HepG2 (cell line): ENCODE data around the gene DMKN. TPM values are rescaled to one million over a fixed set of nuclear protein-coding genes. Genes with fewer than 3 reads are reported as not detected.

Source experiments
- BCL3 ChIP-seq: sonication (generic); formaldehyde crosslinking; IDR thresholded peaks from 2 replicates; pipeline ENCODE4 v1.5.1; 2020; ENCODE audit warnings: mild to moderate bottlenecking, missing genetic modification reagents, moderate library complexity
- BRCA1 ChIP-seq: sonication (generic); formaldehyde crosslinking; IDR thresholded peaks from 2 replicates; pipeline ENCODE4 v1.4.0; 2020; ENCODE audit warnings: missing genetic modification reagents
- NFKBIZ ChIP-seq: IDR thresholded peaks from 2 replicates; pipeline ENCODE4 v1.6.1; 2018; ENCODE audit warnings: missing genetic modification reagents, missing compliant biosample characterization
- PAX8 ChIP-seq: sonication (generic); formaldehyde crosslinking; IDR thresholded peaks from 2 replicates; pipeline ENCODE4 v1.8.0; 2022; ENCODE audit warnings: mild to moderate bottlenecking, missing genetic modification reagents, borderline replicate concordance
- POLR2G ChIP-seq: fragments of 200-400 bp; formaldehyde crosslinking; IDR thresholded peaks from 2 replicates; pipeline ENCODE4 v1.6.1; 2018; ENCODE audit warnings: mild to moderate bottlenecking, low read depth, low read length, moderate library complexity
- RELA ChIP-seq: sonication (generic); formaldehyde crosslinking; IDR thresholded peaks from 2 replicates; pipeline ENCODE4 v1.4.0; 2020; ENCODE audit warnings: missing genetic modification reagents
- ZFAT ChIP-seq: sonication (generic); formaldehyde crosslinking; conservative IDR thresholded peaks from 2 replicates; pipeline ENCODE4 v1.8.1; 2023; ENCODE audit warnings: missing genetic modification reagents, inconsistent platforms
- ZNF12 ChIP-seq: sonication (generic); formaldehyde crosslinking; IDR thresholded peaks from 2 replicates; pipeline ENCODE4 v1.5.0; 2020; ENCODE audit warnings: missing genetic modification reagents
- ZNF136 ChIP-seq: sonication (generic); formaldehyde crosslinking; IDR thresholded peaks from 2 replicates; pipeline ENCODE4 v1.8.1; 2022; ENCODE audit warnings: low read depth, mild to moderate bottlenecking, moderate library complexity, missing genetic modification reagents
- ZNF17 ChIP-seq: sonication (generic); formaldehyde crosslinking; IDR thresholded peaks from 2 replicates; pipeline ENCODE4 v1.5.0; 2020; ENCODE audit warnings: mild to moderate bottlenecking, missing genetic modification reagents
- ZNF333 ChIP-seq: sonication (generic); formaldehyde crosslinking; IDR thresholded peaks from 2 replicates; pipeline ENCODE4 v1.4.0; 2020; ENCODE audit warnings: mild to moderate bottlenecking, missing genetic modification reagents, borderline replicate concordance
- ZSCAN20 ChIP-seq: sonication (generic); formaldehyde crosslinking; IDR thresholded peaks from 2 replicates; pipeline ENCODE4 v1.4.0; 2020; ENCODE audit warnings: missing genetic modification reagents, mild to moderate bottlenecking, borderline replicate concordance
- ZSCAN30 ChIP-seq: sonication (generic); formaldehyde crosslinking; IDR thresholded peaks from 2 replicates; pipeline ENCODE4 v1.5.0; 2020; ENCODE audit warnings: mild to moderate bottlenecking, missing genetic modification reagents
- polyA plus RNA-seq, 8 experiments: library from polyadenylated mRNA; depleted of rRNA in 3 of 8; stranded (reverse) in 7 of 8; unstranded in 1 of 8; fragments of >200 nt; fragmentation: Illumina TruSeq in 4 of 8; extraction: Trizol in 4 of 8; gene quantifications; 2 replicates each; pipeline versions ENCODE4 v1.2.1 to v1.2.3, GENCODE V29; 2011 to 2016; ENCODE audit warnings: low read depth in 4 of 8, missing spikeins in 1 of 8, mixed read lengths in 1 of 8; ENCODE audit not compliant: insufficient read depth in 1 of 8
- total RNA-seq, 5 experiments: library from RNA; depleted of rRNA; stranded (reverse); fragments of >200 nt; fragmentation: Illumina TruSeq; extraction: Trizol; gene quantifications; 2 replicates each; pipeline ENCODE4 v1.2.3, GENCODE V29; 2016; ENCODE audit warnings: low read depth in 1 of 5
- TF ChIP-seq, protein P1 (sequence below): sonication (generic); formaldehyde crosslinking; IDR thresholded peaks from 2 replicates; pipeline ENCODE4 v1.4.0; 2020; ENCODE audit warnings: missing genetic modification reagents
- TF ChIP-seq, protein P2 (sequence below): sonication (generic); formaldehyde crosslinking; conservative IDR thresholded peaks from 2 replicates; pipeline ENCODE4 v1.8.0; 2022; ENCODE audit warnings: mild to moderate bottlenecking, moderate library complexity, missing genetic modification reagents
- TF ChIP-seq, protein P3 (sequence below): sonication (generic); formaldehyde crosslinking; IDR thresholded peaks from 2 replicates; pipeline ENCODE4 v1.4.0; 2020; ENCODE audit warnings: missing genetic modification reagents, borderline replicate concordance

The DMKN gene
- total and polyA plus RNA-seq, 2 of the 13 experiments (the other 11 are each of a cell fraction or from before 2014, with no cell fraction given): 50.8 to 57.1 TPM

- TF ChIP-seq, protein P1, sequence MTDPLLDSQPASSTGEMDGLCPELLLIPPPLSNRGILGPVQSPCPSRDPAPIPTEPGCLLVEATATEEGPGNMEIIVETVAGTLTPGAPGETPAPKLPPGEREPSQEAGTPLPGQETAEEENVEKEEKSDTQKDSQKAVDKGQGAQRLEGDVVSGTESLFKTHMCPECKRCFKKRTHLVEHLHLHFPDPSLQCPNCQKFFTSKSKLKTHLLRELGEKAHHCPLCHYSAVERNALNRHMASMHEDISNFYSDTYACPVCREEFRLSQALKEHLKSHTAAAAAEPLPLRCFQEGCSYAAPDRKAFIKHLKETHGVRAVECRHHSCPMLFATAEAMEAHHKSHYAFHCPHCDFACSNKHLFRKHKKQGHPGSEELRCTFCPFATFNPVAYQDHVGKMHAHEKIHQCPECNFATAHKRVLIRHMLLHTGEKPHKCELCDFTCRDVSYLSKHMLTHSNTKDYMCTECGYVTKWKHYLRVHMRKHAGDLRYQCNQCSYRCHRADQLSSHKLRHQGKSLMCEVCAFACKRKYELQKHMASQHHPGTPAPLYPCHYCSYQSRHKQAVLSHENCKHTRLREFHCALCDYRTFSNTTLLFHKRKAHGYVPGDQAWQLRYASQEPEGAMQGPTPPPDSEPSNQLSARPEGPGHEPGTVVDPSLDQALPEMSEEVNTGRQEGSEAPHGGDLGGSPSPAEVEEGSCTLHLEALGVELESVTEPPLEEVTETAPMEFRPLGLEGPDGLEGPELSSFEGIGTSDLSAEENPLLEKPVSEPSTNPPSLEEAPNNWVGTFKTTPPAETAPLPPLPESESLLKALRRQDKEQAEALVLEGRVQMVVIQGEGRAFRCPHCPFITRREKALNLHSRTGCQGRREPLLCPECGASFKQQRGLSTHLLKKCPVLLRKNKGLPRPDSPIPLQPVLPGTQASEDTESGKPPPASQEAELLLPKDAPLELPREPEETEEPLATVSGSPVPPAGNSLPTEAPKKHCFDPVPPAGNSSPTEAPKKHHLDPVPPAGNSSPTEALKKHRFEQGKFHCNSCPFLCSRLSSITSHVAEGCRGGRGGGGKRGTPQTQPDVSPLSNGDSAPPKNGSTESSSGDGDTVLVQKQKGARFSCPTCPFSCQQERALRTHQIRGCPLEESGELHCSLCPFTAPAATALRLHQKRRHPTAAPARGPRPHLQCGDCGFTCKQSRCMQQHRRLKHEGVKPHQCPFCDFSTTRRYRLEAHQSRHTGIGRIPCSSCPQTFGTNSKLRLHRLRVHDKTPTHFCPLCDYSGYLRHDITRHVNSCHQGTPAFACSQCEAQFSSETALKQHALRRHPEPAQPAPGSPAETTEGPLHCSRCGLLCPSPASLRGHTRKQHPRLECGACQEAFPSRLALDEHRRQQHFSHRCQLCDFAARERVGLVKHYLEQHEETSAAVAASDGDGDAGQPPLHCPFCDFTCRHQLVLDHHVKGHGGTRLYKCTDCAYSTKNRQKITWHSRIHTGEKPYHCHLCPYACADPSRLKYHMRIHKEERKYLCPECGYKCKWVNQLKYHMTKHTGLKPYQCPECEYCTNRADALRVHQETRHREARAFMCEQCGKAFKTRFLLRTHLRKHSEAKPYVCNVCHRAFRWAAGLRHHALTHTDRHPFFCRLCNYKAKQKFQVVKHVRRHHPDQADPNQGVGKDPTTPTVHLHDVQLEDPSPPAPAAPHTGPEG (CRISPR knock-in tag): peak; percentile 46; the same call in 1 of the 2 replicates
- TF ChIP-seq ZSCAN30 (CRISPR knock-in tag) (no peak), BRCA1 (CRISPR knock-in tag) (no peak), BCL3 (CRISPR knock-in tag) (no peak), ZFAT (CRISPR knock-in tag) (no peak), ZNF17 (CRISPR knock-in tag) (no peak), RELA (CRISPR knock-in tag) (no peak), ZNF333 (CRISPR knock-in tag) (no peak), NFKBIZ (CRISPR knock-in tag) (no peak), ZNF12 (CRISPR knock-in tag) (no peak), ZNF136 (CRISPR knock-in tag) (0 out of 2 replicates have a peak, but pooled peaks have one; percentile 55), ZSCAN20 (CRISPR knock-in tag) (no peak), POLR2G (no peak), PAX8 (no peak)
- TF ChIP-seq, protein P2, sequence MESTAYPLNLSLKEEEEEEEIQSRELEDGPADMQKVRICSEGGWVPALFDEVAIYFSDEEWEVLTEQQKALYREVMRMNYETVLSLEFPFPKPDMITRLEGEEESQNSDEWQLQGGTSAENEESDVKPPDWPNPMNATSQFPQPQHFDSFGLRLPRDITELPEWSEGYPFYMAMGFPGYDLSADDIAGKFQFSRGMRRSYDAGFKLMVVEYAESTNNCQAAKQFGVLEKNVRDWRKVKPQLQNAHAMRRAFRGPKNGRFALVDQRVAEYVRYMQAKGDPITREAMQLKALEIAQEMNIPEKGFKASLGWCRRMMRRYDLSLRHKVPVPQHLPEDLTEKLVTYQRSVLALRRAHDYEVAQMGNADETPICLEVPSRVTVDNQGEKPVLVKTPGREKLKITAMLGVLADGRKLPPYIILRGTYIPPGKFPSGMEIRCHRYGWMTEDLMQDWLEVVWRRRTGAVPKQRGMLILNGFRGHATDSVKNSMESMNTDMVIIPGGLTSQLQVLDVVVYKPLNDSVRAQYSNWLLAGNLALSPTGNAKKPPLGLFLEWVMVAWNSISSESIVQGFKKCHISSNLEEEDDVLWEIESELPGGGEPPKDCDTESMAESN: peak; percentile 58; the same call in 1 of the 2 replicates
- TF ChIP-seq, protein P3, sequence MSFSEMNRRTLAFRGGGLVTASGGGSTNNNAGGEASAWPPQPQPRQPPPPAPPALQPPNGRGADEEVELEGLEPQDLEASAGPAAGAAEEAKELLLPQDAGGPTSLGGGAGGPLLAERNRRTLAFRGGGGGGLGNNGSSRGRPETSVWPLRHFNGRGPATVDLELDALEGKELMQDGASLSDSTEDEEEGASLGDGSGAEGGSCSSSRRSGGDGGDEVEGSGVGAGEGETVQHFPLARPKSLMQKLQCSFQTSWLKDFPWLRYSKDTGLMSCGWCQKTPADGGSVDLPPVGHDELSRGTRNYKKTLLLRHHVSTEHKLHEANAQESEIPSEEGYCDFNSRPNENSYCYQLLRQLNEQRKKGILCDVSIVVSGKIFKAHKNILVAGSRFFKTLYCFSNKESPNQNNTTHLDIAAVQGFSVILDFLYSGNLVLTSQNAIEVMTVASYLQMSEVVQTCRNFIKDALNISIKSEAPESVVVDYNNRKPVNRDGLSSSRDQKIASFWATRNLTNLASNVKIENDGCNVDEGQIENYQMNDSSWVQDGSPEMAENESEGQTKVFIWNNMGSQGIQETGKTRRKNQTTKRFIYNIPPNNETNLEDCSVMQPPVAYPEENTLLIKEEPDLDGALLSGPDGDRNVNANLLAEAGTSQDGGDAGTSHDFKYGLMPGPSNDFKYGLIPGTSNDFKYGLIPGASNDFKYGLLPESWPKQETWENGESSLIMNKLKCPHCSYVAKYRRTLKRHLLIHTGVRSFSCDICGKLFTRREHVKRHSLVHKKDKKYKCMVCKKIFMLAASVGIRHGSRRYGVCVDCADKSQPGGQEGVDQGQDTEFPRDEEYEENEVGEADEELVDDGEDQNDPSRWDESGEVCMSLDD: no peak
Observed at GRCh38 chr19:35495107-35496064, 18.1 kb downstream of the DMKN start (continued).
